Hepatocyte (in vitro differentiated cells): ENCODE measurements around the gene LEF1.

Experiments used
- CTCF ChIP-seq: fragments of 200-600 bp; sonication (generic); IDR thresholded peaks from 2 replicates; pipeline ENCODE4 v1.5.1; 2016; ENCODE audit warnings: antibody characterized with exemption, mild to moderate bottlenecking; ENCODE audit not compliant: poor library complexity
- EZH2 ChIP-seq: fragments of 200-600 bp; sonication (generic); IDR thresholded peaks from 2 replicates; pipeline ENCODE4 v1.6.1; 2016; ENCODE audit warnings: antibody characterized with exemption, mild to moderate bottlenecking, borderline replicate concordance

GRCh38 chr4:108053251-108053711 is 115.5 kb downstream of the LEF1 start:
- TF ChIP-seq CTCF = no peak
- no peak for TF ChIP-seq EZH2
